CD8-positive, alpha-beta memory T cell (primary cell): Measurements from ENCODE around the gene HTR3D. TPM values are rescaled to one million over a fixed set of nuclear protein-coding genes. Genes with fewer than 3 reads are reported as not detected.

Experiments used
- polyA plus RNA-seq: library from polyadenylated mRNA; unstranded; fragments of 300-500 nt; fragmentation: Illumina TruSeq; gene quantifications from one replicate; pipeline ENCODE4 v1.2.3, GENCODE V29; 2021
- total RNA-seq, 2 experiments: library from RNA; stranded (reverse); gene quantifications; one replicate each; pipeline ENCODE4 v1.2.3, GENCODE V29; 2021

Gene HTR3D
- total and polyA plus RNA-seq, 3 experiments from 2014 or later: not detected

Other genes starting within 250 kb of the HTR3D start
- 1 to 10 TPM; 3.7 to 3.8 TPM for gene MAP6D1, start 206.2 kb upstream of the HTR3D start, total RNA-seq
- gene MAP6D1, start 206.2 kb upstream of the HTR3D start, polyA plus RNA-seq: 3.6 TPM
- 10 to 100 TPM; 95.9 to 98.1 TPM for gene PARL, start 146.9 kb upstream of the HTR3D start, total RNA-seq
- gene PARL, start 146.9 kb upstream of the HTR3D start, polyA plus RNA-seq: 93.4 TPM
- 10 to 100 TPM; 18.1 to 19.0 TPM for gene ABCC5, start 13.9 kb upstream of the HTR3D start, total RNA-seq
- gene ABCC5, start 13.9 kb upstream of the HTR3D start, polyA plus RNA-seq: 9.5 TPM
- gene HTR3C, start 21.3 kb downstream of the HTR3D start, total RNA-seq: not detected
- not detected for gene HTR3C, start 21.3 kb downstream of the HTR3D start, polyA plus RNA-seq
- gene HTR3E, start 65.3 kb downstream of the HTR3D start, total RNA-seq: not detected
- gene HTR3E, start 65.3 kb downstream of the HTR3D start, polyA plus RNA-seq: not detected
- gene EIF2B5, start 103.6 kb downstream of the HTR3D start, total RNA-seq: 10 to 100 TPM; 74.8 to 83.9 TPM
- 51.6 TPM for gene EIF2B5, start 103.6 kb downstream of the HTR3D start, polyA plus RNA-seq
- 10 to 100 TPM; 38.5 to 44.0 TPM for gene DVL3, start 123.6 kb downstream of the HTR3D start, total RNA-seq
- 15.4 TPM for gene DVL3, start 123.6 kb downstream of the HTR3D start, polyA plus RNA-seq
- gene AP2M1, start 143.1 kb downstream of the HTR3D start, total RNA-seq: 100 to 1,000 TPM; 268 to 270 TPM
- gene AP2M1, start 143.1 kb downstream of the HTR3D start, polyA plus RNA-seq: 265 TPM
- 10 to 100 TPM; 70.8 to 70.9 TPM for gene ABCF3, start 154.5 kb downstream of the HTR3D start, total RNA-seq
- 54.5 TPM for gene ABCF3, start 154.5 kb downstream of the HTR3D start, polyA plus RNA-seq
- under 1 TPM in 1 of 2 experiments, not detected in 1; 0.11 TPM for gene VWA5B2, start 197.8 kb downstream of the HTR3D start, total RNA-seq
- not detected for gene VWA5B2, start 197.8 kb downstream of the HTR3D start, polyA plus RNA-seq
- gene ALG3, start 217.2 kb downstream of the HTR3D start, total RNA-seq: 10 to 100 TPM; 59.4 to 61.4 TPM
- 73.2 TPM for gene ALG3, start 217.2 kb downstream of the HTR3D start, polyA plus RNA-seq
- gene EEF1AKMT4, start 217.9 kb downstream of the HTR3D start, total RNA-seq: 10 to 100 TPM; 13.2 to 14.5 TPM
- gene EEF1AKMT4, start 217.9 kb downstream of the HTR3D start, polyA plus RNA-seq: 5.3 TPM
- under 1 TPM; 0.66 to 0.77 TPM for gene CAMK2N2, start 229.8 kb downstream of the HTR3D start, total RNA-seq
- not detected for gene CAMK2N2, start 229.8 kb downstream of the HTR3D start, polyA plus RNA-seq
- gene ECE2, start 244.3 kb downstream of the HTR3D start, total RNA-seq: not detected
- not detected for gene ECE2, start 244.3 kb downstream of the HTR3D start, polyA plus RNA-seq